Keratinocyte (primary cell): ENCODE results near the gene IL11. TPM values are rescaled to one million over a fixed set of nuclear protein-coding genes. Genes with fewer than 3 reads are reported as not detected.
"Not testable (repeated sequence)": the region's sequence is repeated elsewhere in the genome, so short reads cannot be mapped to it uniquely, and the experiment has no call there.

ENCODE experiments used
- DNase-seq: peaks from one replicate; pipeline ENCODE4 v3.0.0-alpha.2; 2011; ENCODE audit warnings: low read depth, missing footprints, low spot score
- FAIRE-seq: peaks from 2 replicates; lab custom pipeline; 2011; peaks lifted over from hg19 to GRCh38; lab: Jason Lieb, UNC
- H2AFZ ChIP-seq: 2 replicates; pipeline ENCODE4 v1.6.0; 2012; ENCODE audit warnings: low read length, control low read depth, inconsistent platforms; ENCODE audit not compliant: control insufficient read depth
- H3K27ac ChIP-seq: 2 replicates; pipeline ENCODE4 v1.5.1; 2011; ENCODE audit warnings: low read length; ENCODE audit not compliant: control insufficient read depth, insufficient read depth
- H3K27me3 ChIP-seq: 3 replicates; pipeline ENCODE4 v1.6.0; 2011; ENCODE audit warnings: low read length; ENCODE audit not compliant: control insufficient read depth, insufficient read depth; ENCODE audit errors: extremely low read depth
- H3K36me3 ChIP-seq, 2 experiments: 2 replicates in 1 of 2; 3 replicates in 1 of 2; pipeline ENCODE4 v1.5.1; 2011; ENCODE audit warnings: low read length in 2 of 2, mild to moderate bottlenecking in 1 of 2; ENCODE audit not compliant: control insufficient read depth in 2 of 2, insufficient read depth in 2 of 2; ENCODE audit errors: extremely low read depth in 1 of 2
- H3K4me1 ChIP-seq: 3 replicates; pipeline ENCODE4 v1.5.1; 2011; ENCODE audit warnings: low read length; ENCODE audit not compliant: control insufficient read depth, insufficient read depth; ENCODE audit errors: extremely low read depth
- H3K4me2 ChIP-seq: 3 replicates; pipeline ENCODE4 v1.6.0; 2011; ENCODE audit warnings: low read depth, low read length; ENCODE audit not compliant: control insufficient read depth, insufficient read depth; ENCODE audit errors: extremely low read depth
- H3K4me3 ChIP-seq, 3 experiments: fragments of 200-600 bp in 1 of 3; sonication (generic) in 1 of 3; 2 replicates in 2 of 3; 3 replicates in 1 of 3; pipeline ENCODE4 v1.5.1; 2011 to 2016; ENCODE audit warnings: low read length in 3 of 3, mild to moderate bottlenecking in 3 of 3, control low read depth in 2 of 3, inconsistent platforms in 1 of 3, low read depth in 1 of 3, mixed read lengths in 1 of 3, mixed run types in 1 of 3, moderate library complexity in 1 of 3; ENCODE audit not compliant: control insufficient read depth in 2 of 3, insufficient read depth in 2 of 3; ENCODE audit errors: extremely low read depth in 1 of 3
- H3K79me2 ChIP-seq: 2 replicates; pipeline ENCODE4 v1.6.0; 2012; ENCODE audit warnings: low read length; ENCODE audit not compliant: control insufficient read depth, insufficient read depth
- H3K9ac ChIP-seq: 3 replicates; pipeline ENCODE4 v1.6.0; 2011; ENCODE audit warnings: low read length; ENCODE audit not compliant: control insufficient read depth, insufficient read depth; ENCODE audit errors: extremely low read depth
- H3K9me1 ChIP-seq: 3 replicates; pipeline ENCODE4 v1.6.0; 2011; ENCODE audit warnings: low read length; ENCODE audit not compliant: control insufficient read depth, insufficient read depth; ENCODE audit errors: extremely low read depth
- H3K9me3 ChIP-seq: 2 replicates; pipeline ENCODE4 v1.5.1; 2012; ENCODE audit warnings: low read depth, low read length; ENCODE audit not compliant: control insufficient read depth
- H4K20me1 ChIP-seq: 3 replicates; pipeline ENCODE4 v1.6.0; 2011; ENCODE audit warnings: low read length; ENCODE audit not compliant: control insufficient read depth, insufficient read depth; ENCODE audit errors: extremely low read depth
- EZH2 ChIP-seq: IDR thresholded peaks from one replicate; pipeline ENCODE4 v1.6.1; 2012; ENCODE audit warnings: inconsistent platforms, mild to moderate bottlenecking, low read length, moderate library complexity
- dilution Hi-C: fragments of 300-500 bp; cut with MboI; formaldehyde crosslinking; loops from one replicate; pipeline ENCODE4 v1.7.0; 2020; ENCODE audit warnings: low sequenced_read_pairs; ENCODE audit not compliant: extremely low pct_ligation_motif_present
- polyA plus RNA-seq, 5 experiments: library from polyadenylated mRNA; depleted of rRNA in 3 of 5; stranded (reverse) in 3 of 5; stranded (forward) in 1 of 5; unstranded in 1 of 5; fragments of >200 nt; gene quantifications; 1 replicate in 1 of 5; 2 replicates in 3 of 5; 3 replicates in 1 of 5; pipeline versions ENCODE4 v1.2.1 to v1.2.3, GENCODE V29; 2011 to 2012; ENCODE audit warnings: missing spikeins in 2 of 5, low read depth in 1 of 5, low replicate concordance in 1 of 5
- TF ChIP-seq, protein P1 (sequence below), 3 experiments: IDR thresholded peaks in 1 of 3; conservative IDR thresholded peaks in 1 of 3; optimal IDR thresholded peaks in 1 of 3; 2 replicates in 2 of 3; 3 replicates in 1 of 3; pipeline versions ENCODE3 to v1.5.1; 2011; ENCODE audit warnings: low read length in 3 of 3, mild to moderate bottlenecking in 3 of 3, moderate library complexity in 2 of 3, control low read depth in 1 of 3, inconsistent platforms in 1 of 3; ENCODE audit not compliant: insufficient read depth in 2 of 3; ENCODE audit errors: extremely low read depth in 1 of 3

The IL11 gene
- polyA plus RNA-seq, 1 donor (not counting 4 experiments of a cell fraction or from before 2014, with no cell fraction given): 2.2 TPM

GRCh38 chr19:55336101-55336500 is 34.2 kb downstream of the IL11 start:
- Histone ChIP-seq H3K9me1 (no peaks in the 10 kb centered on the region), H3K4me1 (peaks cover 27% of the 10 kb centered on the region), H3K9me3 (no peaks in the 10 kb centered on the region), H3K27me3 (no peaks in the 10 kb centered on the region), H3K9ac (peak overlapping the region; percentile 37), H3K4me2 (peak overlapping the region; percentile 41), H4K20me1 (no peaks in the 10 kb centered on the region), H2AFZ (no peak overlapping the region), H3K79me2 (peaks cover 5% of the 10 kb centered on the region), H3K36me3 (no peaks in the 10 kb centered on the region), H3K4me3 (no peak overlapping the region), H3K27ac (peak overlapping the region; percentile 71)
- dilution Hi-C loops: no loop called here
- FAIRE-seq (peak; percentile 71), DNase-seq (no peak)
- no peak for TF ChIP-seq EZH2
- TF ChIP-seq, protein P1, sequence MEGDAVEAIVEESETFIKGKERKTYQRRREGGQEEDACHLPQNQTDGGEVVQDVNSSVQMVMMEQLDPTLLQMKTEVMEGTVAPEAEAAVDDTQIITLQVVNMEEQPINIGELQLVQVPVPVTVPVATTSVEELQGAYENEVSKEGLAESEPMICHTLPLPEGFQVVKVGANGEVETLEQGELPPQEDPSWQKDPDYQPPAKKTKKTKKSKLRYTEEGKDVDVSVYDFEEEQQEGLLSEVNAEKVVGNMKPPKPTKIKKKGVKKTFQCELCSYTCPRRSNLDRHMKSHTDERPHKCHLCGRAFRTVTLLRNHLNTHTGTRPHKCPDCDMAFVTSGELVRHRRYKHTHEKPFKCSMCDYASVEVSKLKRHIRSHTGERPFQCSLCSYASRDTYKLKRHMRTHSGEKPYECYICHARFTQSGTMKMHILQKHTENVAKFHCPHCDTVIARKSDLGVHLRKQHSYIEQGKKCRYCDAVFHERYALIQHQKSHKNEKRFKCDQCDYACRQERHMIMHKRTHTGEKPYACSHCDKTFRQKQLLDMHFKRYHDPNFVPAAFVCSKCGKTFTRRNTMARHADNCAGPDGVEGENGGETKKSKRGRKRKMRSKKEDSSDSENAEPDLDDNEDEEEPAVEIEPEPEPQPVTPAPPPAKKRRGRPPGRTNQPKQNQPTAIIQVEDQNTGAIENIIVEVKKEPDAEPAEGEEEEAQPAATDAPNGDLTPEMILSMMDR (optimal IDR thresholded peaks at IDR 0.05 in 1 of 3, IDR thresholded peaks at IDR 0.05 in 1 of 3, conservative IDR thresholded peaks at IDR 0.05 in 1 of 3; ENCODE audit: extremely low read depth in 1 of 3, insufficient read depth in 2 of 3, low read length in 3 of 3): no peak

DNA sequence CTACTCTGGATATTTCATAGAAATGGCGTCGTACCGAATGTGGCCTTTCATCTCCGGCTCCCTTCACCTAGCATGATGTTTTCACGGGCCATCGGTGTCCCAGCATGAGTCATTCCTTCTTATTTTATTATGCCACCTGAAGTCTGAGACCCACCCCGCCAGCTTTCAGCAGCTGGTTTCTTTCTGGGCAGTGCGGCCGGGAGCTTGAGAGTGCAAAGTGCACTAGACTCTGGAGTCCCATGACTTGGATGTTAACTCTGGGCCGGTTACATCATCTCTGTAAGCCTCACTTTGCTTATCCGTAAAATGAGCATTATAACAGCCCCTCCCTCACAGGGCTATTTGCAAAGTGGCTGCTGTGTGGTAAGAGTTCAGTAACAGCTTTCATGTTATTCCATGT is 36.4 kb downstream of the IL11 start:
- Histone ChIP-seq H4K20me1 (no peaks in the 10 kb centered on the region), H3K9me1 (no peaks in the 10 kb centered on the region), H3K4me2 (no peak overlapping the region), H3K9ac (no peak overlapping the region), H3K27me3 (no peaks in the 10 kb centered on the region), H3K36me3 (no peaks in the 10 kb centered on the region), H3K79me2 (no peaks in the 10 kb centered on the region), H3K27ac (no peak overlapping the region), H3K4me3 (no peak overlapping the region), H2AFZ (no peak overlapping the region), H3K9me3 (no peaks in the 10 kb centered on the region), H3K4me1 (peaks cover 18% of the 10 kb centered on the region)
- TF ChIP-seq, protein P1 (optimal IDR thresholded peaks at IDR 0.05 in 1 of 3, IDR thresholded peaks at IDR 0.05 in 1 of 3, conservative IDR thresholded peaks at IDR 0.05 in 1 of 3; ENCODE audit: extremely low read depth in 1 of 3, insufficient read depth in 2 of 3, low read length in 3 of 3): no peak
- no peak for TF ChIP-seq EZH2
- dilution Hi-C loops: no loop called here
- FAIRE-seq: no peak
- DNase-seq: no peak

GRCh38 chr19:55329791-55330190 is 40.5 kb downstream of the IL11 start:
- FAIRE-seq, H3K4me2 ChIP-seq, dilution Hi-C loops, H3K9me1 ChIP-seq, H3K9ac ChIP-seq, H2AFZ ChIP-seq, H3K4me3 ChIP-seq, H3K27me3 ChIP-seq, H4K20me1 ChIP-seq, H3K27ac ChIP-seq, H3K9me3 ChIP-seq, DNase-seq, H3K4me1 ChIP-seq, H3K79me2 ChIP-seq, H3K36me3 ChIP-seq: not testable (repeated sequence)

DNA sequence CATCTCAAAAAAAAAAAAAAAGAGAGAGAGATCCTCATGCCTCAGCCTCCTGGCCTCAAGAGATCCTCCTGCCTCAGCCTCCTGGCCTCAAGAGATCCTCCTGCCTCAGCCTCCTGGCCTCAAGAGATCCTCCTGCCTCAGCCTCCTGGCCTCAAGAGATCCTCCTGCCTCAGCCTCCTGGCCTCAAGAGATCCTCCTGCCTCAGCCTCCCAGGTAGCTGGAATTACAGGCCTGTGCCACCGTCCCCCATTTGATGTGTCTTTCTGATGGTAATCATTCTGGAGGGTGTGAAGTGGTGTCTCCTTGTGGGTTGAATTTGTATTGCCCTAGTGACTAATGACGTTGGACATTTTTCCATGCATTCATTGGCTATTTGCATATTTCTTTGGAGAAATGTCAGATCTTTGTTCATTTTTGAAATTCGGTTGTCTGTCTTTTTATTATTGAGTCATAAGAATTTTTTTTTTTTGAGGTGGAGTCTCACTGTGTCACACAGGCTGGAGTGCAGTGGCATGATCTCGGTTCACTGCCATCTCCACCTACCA is 41.4 kb downstream of the IL11 start:
- FAIRE-seq, H3K27ac ChIP-seq, H3K36me3 ChIP-seq, H4K20me1 ChIP-seq, H3K9me3 ChIP-seq, H3K9ac ChIP-seq, H3K27me3 ChIP-seq, dilution Hi-C loops, H3K79me2 ChIP-seq, H3K4me2 ChIP-seq, H3K4me1 ChIP-seq, H2AFZ ChIP-seq, H3K9me1 ChIP-seq, H3K4me3 ChIP-seq, DNase-seq: not testable (repeated sequence)
